Iris pigment epithelial cell (primary cell): ENCODE data around the gene CD300LB.
"Not testable (repeated sequence)": the region's sequence is repeated elsewhere in the genome, so short reads cannot be mapped to it uniquely, and the experiment has no call there.

Experiments
- DNase-seq: peaks from one replicate; pipeline ENCODE4 v3.0.0-alpha.2; 2011; ENCODE audit warnings: low read depth

CD300LB gene

DNA sequence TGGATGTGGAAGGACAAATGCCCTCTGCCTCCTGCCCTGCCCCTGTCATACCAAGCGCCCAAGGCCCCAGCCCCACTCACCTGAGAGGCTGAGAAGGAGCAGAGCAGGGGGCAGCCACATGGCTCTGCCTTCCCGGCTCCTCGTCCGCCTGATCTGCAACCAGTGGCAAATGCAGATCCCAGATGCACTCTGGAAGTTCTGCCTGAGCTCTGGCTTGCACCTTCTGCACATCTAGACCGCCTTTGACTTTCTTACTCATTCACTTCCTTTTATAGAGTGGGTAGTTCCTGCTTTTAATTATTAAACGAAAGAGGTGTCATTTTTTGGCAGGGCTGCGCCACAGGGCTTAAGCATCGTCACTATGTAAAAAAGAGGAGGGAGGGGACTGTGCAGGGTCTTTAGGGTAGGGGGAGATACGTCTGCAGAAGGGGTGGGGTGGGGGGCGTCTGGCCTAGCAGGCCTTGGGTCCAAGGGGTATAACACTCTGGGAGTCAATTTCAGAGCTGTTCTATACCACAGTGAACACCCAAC is at the start of gene CD300LB:
Gene CD300LB, minus strand, starts transcription at position 245 of the 531 bp plus-strand sequence. Its CDS starts 125 bp downstream, at position 120.
- DNase-seq = no peak

- DNase-seq = no peak
These were observed 48.6 kb upstream of the CD300LB start for GRCh38 chr17:74579900-74580299.

DNA sequence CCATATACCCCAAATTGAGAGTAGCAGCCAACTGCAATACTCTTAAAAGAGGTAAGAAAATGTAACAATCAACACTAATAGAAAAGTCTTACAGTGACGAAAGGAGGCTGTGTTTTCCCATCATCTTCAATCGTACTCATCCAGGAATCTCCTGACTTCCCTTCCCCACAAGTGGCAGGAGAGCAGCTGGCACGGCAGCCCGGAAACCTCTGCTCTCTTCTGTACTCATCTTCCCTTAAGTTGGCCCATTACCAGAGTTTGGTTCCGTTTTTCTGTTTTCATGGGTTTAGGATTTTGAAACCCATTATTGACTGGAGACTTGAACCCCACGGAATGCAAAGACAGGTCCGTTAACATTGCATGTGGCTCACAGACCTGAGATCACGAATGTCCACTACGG is 47.7 kb upstream of the CD300LB start:
- no peak for DNase-seq

DNA sequence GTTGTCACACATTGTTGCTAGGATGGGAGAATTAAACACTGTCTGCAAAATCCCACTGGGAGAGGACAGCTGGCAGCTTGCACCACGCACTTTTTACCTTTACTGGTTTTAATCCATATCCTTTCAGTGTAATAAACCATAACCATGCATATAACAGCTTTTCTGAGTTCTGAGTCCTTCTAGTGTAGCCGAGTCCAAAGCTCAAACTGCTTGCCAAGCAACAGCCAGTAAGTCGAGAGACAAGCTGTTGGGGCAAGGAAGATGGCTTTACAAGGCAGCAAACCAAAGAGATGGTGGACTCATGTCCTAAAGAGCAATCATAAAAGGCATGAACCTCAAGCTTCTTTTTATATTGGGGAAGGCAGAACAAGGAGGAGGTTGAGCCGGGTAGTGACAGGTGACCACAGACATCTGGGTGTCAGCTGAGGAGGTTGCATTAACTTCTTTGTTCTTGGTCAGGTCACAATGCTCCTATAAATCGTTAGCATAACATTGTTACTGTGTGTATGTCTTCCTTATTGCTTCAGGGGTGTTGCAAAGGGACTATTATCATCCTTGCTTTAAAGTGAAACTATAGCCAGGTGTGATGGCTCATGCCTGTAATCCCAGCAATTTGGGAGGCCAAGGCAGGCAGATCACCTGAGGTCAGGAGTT is 43.3 kb upstream of the CD300LB start:
- no peak for DNase-seq

GRCh38 chr17:74573635-74574034 is 42.4 kb upstream of the CD300LB start:
- DNase-seq = not testable (repeated sequence)

- DNase-seq = no peak
These were observed 41.9 kb upstream of the CD300LB start for GRCh38 chr17:74573169-74573568.

DNA sequence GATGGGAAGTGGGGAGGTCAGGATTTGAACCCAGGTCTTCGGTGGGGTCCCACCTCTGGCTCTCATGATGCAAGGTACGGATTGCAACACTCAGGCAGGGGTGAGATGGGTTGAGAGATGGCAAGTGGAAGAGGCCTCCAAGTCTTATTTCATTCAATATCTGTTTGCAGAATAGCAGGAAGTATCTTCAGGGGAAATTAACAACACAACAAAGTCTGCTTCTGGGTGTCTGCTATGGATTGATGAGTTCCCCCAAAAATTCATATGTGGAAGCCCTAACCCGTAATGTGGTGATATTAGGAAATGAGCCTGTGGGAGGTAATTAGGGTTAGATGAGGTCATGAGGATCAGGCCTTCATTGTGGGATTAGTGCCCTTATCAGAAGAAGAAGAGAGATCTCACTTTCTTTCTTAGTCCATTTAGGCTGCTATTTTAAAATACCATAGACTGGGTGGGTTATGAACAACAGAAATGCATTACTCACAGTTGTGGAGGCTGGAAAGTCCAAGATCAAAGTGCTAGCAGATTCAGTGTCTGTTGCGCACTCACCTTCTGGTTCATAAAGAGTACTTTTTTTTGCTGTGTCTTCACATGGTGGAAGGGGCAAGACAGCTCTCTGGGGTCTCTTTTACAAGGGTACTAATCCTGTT is 40.5 kb upstream of the CD300LB start:
- DNase-seq = no peak

GRCh38 chr17:74569020-74570003 is 38.0 kb upstream of the CD300LB start:
- peak; percentile 95 for DNase-seq

- no peak for DNase-seq
These were observed 37.0 kb upstream of the CD300LB start for GRCh38 chr17:74568106-74568873.

- DNase-seq = no peak
These were observed 36.1 kb upstream of the CD300LB start, which contains the start of gene CD300H for GRCh38 chr17:74567397-74567796. Gene CD300H (minus strand): TSS chr17:74567509.

GRCh38 chr17:74566132-74566753 is 35.0 kb upstream of the CD300LB start:
- peak; percentile 15 for DNase-seq

GRCh38 chr17:74565126-74565525 is 33.9 kb upstream of the CD300LB start:
- DNase-seq = no peak

- DNase-seq = no peak
These were observed 32.1 kb upstream of the CD300LB start for GRCh38 chr17:74563358-74563757.

DNA sequence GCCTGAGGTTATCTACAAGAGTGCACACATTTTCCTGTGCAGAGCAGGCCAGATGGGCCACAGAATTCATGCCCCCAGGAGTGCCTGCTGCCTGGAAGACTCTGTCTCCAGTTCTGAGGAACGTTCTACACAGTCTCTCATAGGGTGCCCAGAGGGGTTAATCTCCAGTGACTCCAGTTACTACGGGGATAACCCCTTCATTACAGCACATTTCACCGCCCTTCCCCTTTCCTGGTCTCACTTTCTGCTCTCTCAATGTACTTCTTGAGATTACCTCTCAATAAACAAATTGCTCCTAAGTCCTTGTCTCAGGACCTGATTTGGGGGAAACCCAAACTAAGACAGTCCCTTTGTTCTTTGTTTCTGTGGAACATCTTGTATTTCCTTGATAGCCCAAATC is 30.3 kb upstream of the CD300LB start:
- DNase-seq = no peak

DNA sequence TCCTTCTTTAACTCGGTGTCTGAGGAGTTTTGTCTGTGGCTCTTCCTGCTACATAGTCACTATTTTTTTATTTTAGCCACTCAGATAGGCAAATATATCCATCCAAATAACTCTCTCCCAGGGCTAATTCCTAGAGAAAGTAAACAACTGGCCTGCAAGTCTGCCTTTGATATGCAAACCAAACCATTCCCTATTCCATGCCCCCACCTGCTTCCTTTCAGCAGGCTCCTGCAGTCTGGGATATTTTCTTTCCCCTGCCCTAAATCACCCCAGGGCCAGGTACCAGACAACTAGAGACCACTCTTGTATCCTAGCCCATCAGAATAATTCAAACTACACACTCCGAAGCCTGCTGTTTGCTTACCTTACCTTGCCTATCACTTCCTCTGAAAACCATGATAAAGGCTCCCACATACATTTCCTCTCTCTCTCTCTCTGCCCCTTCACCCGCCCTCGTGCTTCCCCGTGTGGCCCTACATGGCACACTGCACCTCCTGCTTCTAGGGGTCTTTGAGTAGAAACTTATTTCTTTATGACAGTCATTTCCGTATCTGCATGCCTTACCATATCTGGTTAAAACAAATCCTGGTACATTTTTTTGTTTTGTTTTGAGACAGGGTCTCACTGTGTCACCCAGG is 27.7 kb upstream of the CD300LB start:
- DNase-seq = no peak

GRCh38 chr17:74558402-74558801 is 27.1 kb upstream of the CD300LB start:
- not testable (repeated sequence) for DNase-seq

GRCh38 chr17:74555427-74555940 is 24.2 kb upstream of the CD300LB start:
- no peak for DNase-seq

GRCh38 chr17:74554909-74555308 is 23.6 kb upstream of the CD300LB start:
- no peak for DNase-seq

- DNase-seq = no peak
These were observed 20.8 kb upstream of the CD300LB start for GRCh38 chr17:74552037-74552436.

- no peak for DNase-seq
These were observed 19.3 kb upstream of the CD300LB start for GRCh38 chr17:74550602-74551001.
